Embryonic facial prominence (tissue), 1 donor: Measurements from ENCODE around the gene NUP85.
"Not testable (repeated sequence)": the region's sequence is repeated elsewhere in the genome, so short reads cannot be mapped to it uniquely, and the experiment has no call there.

Source experiments
- DNase-seq: peaks from one replicate; pipeline ENCODE4 v3.0.0-alpha.2; 2016; ENCODE audit errors: extremely low spot score

Gene NUP85

DNA sequence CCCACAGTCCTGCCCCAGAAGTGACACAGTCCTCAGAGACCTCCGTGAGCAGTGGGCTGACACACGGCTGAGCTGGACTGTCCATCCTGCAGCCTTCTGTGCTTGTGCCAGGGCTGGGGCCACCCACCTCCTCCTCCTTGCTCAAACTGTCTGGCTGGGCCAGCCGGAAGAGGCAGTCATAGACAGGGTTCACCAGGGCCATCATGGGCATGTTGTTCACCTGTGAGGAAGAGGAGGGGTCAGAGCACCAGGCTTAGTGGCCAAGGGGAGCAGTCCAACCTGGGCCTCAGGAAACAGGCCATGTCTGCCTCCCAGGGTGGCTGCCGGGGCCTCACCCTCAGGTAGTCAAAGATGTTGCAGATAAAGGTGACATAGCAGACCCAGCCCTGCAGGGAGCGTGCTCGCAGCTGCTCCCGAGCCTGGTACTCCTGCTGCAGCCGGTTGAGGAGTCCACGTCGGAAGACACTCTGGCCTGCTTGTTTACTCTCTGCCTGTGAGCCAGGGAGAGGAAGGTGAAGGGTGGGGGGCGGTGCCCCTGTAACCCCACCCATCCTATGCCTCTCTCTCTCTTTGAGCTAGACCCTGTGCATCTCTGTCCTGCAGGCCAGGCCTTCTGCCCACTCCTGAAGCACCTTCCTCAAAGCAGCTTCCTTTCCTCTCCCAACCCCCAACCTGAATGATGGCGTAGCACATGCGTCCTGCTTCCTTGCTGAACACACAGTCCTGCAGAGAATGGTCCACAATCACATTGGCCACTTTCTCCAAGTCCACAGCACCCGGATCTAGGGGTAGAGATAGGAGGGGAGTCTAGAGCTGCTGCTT, 62.1 kb downstream of the NUP85 start:
- DNase-seq, result no peak

DNA sequence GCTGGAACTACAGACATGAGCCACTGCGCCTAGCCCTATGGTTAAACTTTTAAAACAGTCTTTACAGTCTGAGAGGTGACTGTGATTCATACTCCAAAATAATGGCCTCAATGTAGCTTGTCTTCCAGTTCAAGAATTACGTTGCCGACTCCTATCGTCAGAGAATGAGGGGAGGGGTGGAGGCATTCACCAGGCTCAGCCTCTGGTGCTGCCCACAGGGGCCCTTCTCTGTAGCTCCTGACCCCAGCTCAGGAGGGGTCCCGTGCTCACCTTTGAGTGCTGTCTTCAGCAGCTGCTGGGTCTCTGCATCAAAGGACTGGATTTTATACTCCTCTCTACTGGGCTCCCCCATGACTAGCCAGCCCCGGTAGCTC, 64.4 kb downstream of the NUP85 start:
- DNase-seq, result no peak

DNA sequence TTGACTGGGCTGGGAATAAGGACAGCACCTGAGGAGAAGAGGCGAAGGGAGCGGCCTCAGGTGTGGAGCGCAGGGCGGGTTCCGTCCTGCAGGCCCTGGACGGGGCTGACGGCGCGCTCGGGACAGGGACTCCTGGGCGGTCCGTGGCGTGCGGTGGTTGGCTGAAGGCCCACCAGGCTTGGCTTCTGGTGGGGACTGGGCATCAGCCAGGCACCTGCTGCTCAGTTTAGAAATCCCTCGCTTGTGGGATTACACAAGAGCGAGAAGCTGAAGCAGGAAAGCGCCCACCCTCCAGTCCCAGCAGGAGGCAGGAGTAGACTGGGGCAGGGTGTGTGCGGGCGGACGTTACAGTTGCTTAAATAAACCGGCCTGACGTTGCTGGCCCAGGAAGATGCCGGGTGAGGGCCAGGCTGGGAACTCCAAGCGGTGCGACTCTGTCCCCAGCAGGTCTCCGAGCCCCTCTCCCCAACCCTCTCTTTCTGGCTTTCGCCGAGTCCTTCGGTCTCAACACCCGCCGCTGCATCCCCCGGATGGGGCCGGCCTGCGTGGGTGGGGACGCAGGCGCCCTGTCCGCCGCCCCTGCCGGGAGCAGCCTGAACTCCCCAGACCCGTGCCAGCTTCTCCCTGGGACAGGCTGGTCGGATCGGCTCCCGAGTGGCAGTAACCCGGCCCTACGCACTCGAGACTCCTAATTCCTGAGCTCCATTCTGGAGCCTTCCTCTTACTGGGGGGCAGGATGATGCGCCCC, 64.9 kb downstream of the NUP85 start:
- DNase-seq, result no peak

DNA sequence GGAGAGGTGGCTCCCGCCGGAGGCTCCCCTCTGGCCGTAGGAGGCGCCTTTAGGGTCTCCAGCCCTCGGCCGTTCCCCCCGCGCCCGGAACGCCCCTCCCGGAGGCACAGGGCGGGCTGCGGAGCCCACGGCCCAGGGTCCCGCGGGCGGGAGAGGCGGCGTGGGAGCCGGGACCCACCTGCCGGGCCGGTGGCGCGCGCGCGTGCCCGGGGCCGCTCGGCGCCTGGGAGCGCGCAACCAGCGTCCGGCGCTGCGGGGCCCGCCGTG, 65.4 kb downstream of the NUP85 start, which contains the start of gene MIF4GD:
Gene MIF4GD (minus strand): TSS at position 266 of the 267 bp plus-strand sequence. CDS start 1,036 bp downstream, outside the sequence.
- DNase-seq, result no peak

DNA sequence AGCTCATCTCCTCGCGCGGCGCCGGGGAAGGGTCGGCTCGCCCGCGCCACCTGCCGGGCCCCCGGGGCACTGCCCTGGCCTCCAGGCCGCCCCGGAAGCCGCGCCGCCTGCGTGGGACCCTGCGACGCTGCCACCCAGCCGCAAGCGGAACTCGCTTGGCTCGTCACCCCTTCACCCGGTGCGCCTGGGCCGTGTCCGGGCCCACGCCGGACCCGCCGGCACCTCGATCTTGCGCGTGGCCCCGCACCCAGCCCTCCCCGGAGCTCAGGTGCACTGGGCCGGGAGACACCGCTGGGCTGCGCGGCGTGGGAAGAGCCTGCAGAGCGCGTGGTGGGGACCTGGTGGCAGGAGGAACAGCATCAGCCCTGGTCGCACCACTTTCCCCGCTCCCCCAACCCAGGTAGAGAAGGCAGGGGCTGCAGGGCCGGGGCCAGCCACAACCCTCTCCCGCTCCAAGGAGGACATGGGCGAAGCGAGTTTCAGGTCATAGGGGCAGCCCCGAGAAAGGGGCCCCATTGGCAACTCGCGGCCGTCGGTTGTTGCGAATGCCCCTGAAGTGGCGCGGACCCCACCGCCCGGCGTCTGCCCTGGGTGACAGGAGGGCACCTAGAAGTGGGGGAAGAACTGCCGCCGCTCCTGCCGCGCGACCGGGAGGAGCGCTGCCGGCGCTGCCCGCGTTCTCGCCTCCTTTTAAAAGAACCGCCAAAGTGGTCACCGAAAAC, 65.9 kb downstream of the NUP85 start:
- no peak for DNase-seq

DNA sequence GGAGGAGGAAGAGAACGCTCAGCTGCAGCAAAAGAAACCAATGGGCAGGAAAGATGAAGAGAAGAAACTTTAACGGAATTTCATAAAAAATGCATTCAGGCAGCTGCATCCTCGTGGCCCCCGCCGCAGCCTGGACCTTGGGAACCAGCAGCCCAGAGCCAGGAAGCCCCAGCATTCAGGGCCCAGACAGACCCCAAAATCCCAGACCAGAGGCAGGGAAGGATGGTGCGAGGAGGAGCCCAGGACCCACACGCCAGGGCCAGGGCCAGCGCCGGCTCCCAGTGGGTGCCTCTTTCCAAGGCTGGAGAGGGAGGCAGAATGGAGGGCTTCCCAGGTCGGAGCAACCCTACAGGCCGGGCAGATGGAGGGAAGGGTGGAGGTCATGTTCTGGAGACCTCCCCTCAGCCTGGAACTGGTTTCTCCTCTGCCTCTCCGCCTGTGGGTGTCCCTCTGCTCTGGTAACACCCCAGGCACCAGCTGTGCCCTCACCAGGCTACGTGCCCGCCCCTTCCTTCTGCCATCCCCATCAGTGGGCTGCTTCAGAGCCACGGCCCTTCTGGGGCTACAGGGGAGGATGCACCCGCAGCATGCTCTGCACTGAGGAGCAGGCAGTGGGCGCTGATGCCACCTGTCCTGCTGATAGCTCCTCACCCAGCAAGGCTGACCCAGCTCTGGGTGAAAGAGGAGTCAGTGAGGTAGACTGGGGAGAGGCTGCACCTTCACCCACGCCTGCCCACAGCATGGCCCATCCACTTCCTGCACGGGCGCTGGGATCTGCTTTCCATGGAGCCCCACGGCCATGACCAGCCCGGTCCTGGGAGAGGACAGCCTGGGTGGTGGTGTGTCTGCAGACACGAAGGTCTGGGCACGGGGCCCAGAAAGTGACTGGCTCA, 66.7 kb downstream of the NUP85 start:
- DNase-seq, result no peak

DNA sequence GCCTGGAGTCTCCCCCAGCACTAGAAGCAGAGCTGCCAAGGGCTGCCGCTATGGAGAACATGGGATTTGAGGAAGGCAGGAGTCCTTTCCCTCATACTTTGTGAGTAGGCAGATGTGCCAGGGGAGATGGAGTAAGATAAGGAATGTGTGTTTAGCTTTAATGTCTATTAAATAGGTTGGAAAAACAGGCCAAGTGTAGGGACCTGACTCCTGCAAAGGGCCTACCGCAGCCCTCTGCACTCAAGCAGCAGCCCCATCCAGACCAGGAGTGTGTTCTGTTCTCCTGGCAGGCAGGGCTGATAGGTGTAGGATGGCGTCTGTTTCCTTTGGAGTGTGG, 67.3 kb downstream of the NUP85 start:
- no peak for DNase-seq

DNA sequence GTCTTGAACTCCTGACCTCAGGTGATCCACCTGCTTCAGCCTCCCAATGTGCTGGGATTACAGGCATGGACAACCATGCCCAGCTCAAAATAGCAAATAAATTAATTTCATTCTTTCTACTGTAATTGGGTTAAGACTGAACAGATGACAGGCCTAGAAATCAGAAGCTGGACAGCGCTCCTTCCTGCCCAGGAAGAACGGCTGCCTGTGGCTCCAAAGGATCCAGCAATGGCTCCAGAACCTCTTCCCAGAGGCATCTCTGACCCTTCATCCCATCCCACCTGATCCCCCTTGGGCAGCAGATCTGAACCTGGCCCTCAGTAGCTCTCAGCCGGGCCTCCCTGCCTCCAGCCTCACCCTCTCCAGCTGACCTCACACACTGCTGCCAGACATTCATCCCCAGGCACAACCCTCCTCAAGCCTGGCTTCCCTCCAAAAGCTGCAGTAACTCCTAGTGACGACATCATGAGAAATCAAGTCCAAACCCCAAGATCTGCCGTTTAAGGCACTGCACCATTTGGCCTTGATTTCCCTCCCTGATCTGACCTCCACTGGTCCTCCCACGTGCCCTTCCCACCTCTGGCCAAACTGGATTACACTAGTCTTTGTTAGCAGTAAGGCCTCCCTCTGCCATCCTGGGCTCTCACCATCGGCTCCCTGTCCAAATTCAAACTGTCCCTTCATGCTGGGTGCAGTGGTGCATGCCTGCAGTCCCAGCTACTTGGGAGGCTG, 68.7 kb downstream of the NUP85 start:
- DNase-seq, result no peak

DNA sequence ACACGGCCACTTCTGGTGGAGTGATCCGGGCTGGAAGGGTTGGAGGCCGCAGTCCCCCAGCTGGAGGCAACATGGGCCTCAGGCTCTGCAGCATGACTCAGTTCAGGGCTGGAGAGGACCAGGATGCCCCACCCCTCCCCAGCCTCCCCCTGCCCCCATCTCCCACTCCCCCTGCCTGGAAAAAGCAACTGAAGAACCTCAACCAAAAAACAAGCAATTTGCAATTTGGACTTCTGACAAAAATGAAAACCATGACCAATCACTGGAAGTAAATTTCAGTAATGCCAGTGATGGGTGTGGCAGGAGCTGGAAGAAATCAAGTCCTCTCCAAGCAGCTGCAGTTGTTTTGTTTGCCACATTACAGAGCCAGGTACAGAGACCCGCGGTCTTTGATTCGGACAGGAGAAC, 72.2 kb downstream of the NUP85 start:
- no peak for DNase-seq

DNA sequence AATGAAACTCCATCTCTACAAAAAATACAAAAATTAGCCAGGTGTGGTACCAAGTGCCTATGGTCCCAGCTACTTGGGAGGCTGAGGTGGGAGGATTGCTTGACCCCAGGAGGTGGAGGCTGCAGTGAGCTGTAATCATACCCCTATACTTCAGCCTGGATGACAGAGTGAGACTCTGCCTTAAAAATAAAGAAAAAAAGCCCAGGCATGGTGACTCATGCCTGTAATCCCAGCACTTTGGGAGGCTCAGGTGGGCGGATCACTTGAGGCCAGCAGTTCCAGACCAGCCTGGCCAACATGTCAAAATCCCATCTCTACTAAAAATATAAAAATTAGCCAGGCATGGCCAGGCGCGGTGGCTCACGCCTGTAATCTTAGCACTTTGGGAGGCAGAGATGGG, 74.7 kb downstream of the NUP85 start:
- DNase-seq, result not testable (repeated sequence)

DNA sequence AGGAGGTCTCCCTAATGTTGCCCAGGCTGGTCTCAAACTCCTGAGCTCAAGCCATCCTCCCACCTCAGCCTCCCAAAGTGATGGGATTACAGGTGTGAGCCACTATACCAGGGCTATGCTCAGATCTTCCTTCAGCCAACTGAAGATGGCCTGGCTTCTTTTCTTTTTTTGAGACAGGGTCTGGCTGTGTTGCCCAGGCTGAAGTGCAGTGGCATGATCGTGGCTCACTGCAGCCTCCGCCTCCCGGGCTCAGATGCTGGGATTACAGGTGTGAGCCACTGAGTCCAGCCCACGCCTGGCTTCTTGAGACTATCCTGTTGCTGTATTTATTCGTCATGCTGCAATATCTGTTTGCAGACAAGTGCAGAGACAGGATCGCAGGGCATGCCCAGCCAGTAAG, 79.6 kb downstream of the NUP85 start:
- DNase-seq, result no peak
